DOHH2 (cell line): ENCODE measurements around the gene GZMM.
A peak's percentile ranks its signal among the peaks of the same experiment; 100 is the strongest.

ENCODE experiments used
- H3F3A ChIP-seq: fragments of 200-600 bp; sonication (generic), shearing (Covaris generic); 2 replicates; pipeline ENCODE4 v1.6.0; 2016; ENCODE audit warnings: antibody characterized with exemption, mild to moderate bottlenecking; ENCODE audit not compliant: control insufficient read depth, insufficient read depth
- H3K27ac ChIP-seq: fragments of 200-600 bp; sonication (generic); 2 replicates; pipeline ENCODE4 v1.5.1; 2014; ENCODE audit warnings: low read depth, mild to moderate bottlenecking, low read length, moderate library complexity
- H3K27me3 ChIP-seq: fragments of 200-600 bp; sonication (generic); 2 replicates; pipeline ENCODE4 v1.6.1; 2014; ENCODE audit warnings: mild to moderate bottlenecking, low read length, mixed read lengths; ENCODE audit not compliant: control insufficient read depth
- H3K36me3 ChIP-seq: fragments of 200-600 bp; sonication (generic); 2 replicates; pipeline ENCODE4 v1.6.1; 2014; ENCODE audit warnings: mild to moderate bottlenecking, low read length, moderate library complexity, mixed read lengths; ENCODE audit not compliant: control insufficient read depth
- H3K4me1 ChIP-seq: fragments of 200-600 bp; sonication (generic); 2 replicates; pipeline ENCODE4 v1.6.1; 2014; ENCODE audit warnings: mild to moderate bottlenecking, low read length, mixed read lengths; ENCODE audit not compliant: control insufficient read depth
- H3K4me2 ChIP-seq: fragments of 200-600 bp; sonication (generic); 2 replicates; pipeline ENCODE4 v1.6.0; 2014; ENCODE audit warnings: mild to moderate bottlenecking, low read length, moderate library complexity
- H3K4me3 ChIP-seq: fragments of 200-600 bp; sonication (generic); 2 replicates; pipeline ENCODE4 v1.5.1; 2014; ENCODE audit warnings: mild to moderate bottlenecking, low read length, mixed read lengths
- H3K79me2 ChIP-seq: fragments of 200-600 bp; sonication (generic); 2 replicates; pipeline ENCODE4 v1.6.1; 2014; ENCODE audit warnings: mild to moderate bottlenecking, low read length, mixed read lengths; ENCODE audit not compliant: control insufficient read depth
- H3K9me2 ChIP-seq: fragments of 200-600 bp; sonication (generic); replicated peaks from 2 replicates; pipeline ENCODE4 v1.6.1; 2014; ENCODE audit warnings: mild to moderate bottlenecking, low read length, mixed read lengths; ENCODE audit not compliant: control insufficient read depth
- H3K9me3 ChIP-seq: fragments of 200-600 bp; sonication (generic); 2 replicates; pipeline ENCODE4 v1.6.1; 2014; ENCODE audit warnings: antibody characterized with exemption, low read length, mixed read lengths; ENCODE audit not compliant: control insufficient read depth, insufficient read depth
- H4K20me1 ChIP-seq: fragments of 200-600 bp; sonication (generic); 2 replicates; pipeline ENCODE4 v1.6.0; 2014; ENCODE audit warnings: low read depth, mild to moderate bottlenecking, antibody characterized with exemption, low read length, moderate library complexity; ENCODE audit not compliant: control insufficient read depth, insufficient read depth
- EZH2phosphoT487 ChIP-seq: fragments of 200-600 bp; sonication (generic); IDR thresholded peaks from 2 replicates; pipeline ENCODE4 v1.6.1; 2017; ENCODE audit warnings: borderline replicate concordance, mild to moderate bottlenecking, antibody characterized with exemption, low read length, moderate library complexity, mixed read lengths
- TF ChIP-seq, protein P1 (sequence below): fragments of 200-600 bp; sonication (generic); IDR thresholded peaks from one replicate; pipeline ENCODE4 v1.5.1; 2014; ENCODE audit warnings: antibody characterized with exemption, mild to moderate bottlenecking, low read depth, low read length; ENCODE audit not compliant: poor library complexity, severe bottlenecking

Gene GZMM

DNA sequence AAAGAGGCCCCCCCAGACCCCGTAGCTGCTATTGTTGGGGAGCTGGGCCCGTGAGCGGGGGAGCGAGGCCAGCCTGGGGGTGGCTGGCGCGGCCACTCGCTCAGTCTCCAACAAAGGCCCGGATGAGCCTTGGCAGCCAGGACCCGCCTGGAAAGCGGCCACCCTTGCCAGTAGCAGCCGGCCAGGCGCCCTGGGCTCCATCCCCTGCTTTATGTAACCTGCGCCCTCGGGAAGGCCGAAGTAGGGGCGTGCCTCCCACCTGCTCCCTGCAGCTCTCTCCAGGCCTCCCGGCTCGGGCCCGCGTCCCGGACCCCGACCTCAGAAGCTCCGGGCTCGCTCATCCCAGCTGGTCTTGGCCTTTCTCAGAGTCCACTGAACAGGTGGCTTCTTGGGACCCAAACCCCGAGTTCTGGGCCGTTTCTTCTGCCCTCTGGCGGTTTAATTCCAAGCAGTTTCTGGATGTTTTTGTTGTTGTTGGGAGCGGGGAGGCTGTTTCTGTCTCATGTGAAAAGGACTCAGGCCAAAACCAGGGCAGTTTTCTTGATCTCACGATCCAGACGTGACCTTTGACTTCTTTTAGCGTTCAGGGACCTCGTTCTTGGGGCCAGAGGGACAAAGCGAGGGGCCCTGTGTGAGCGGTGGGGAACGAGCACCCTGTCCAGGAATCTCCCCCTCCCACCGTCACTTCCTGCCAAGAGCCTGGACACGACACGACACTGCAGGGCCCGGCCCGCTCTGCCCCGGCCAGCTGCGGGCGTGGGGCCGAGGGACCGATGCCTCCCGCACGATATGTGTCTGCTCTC is 11.1 kb upstream of the GZMM start:
- H3K9me2 ChIP-seq: no peaks in the 10 kb centered on the region
- no peak for TF ChIP-seq EZH2phosphoT487
- TF ChIP-seq, protein P1, sequence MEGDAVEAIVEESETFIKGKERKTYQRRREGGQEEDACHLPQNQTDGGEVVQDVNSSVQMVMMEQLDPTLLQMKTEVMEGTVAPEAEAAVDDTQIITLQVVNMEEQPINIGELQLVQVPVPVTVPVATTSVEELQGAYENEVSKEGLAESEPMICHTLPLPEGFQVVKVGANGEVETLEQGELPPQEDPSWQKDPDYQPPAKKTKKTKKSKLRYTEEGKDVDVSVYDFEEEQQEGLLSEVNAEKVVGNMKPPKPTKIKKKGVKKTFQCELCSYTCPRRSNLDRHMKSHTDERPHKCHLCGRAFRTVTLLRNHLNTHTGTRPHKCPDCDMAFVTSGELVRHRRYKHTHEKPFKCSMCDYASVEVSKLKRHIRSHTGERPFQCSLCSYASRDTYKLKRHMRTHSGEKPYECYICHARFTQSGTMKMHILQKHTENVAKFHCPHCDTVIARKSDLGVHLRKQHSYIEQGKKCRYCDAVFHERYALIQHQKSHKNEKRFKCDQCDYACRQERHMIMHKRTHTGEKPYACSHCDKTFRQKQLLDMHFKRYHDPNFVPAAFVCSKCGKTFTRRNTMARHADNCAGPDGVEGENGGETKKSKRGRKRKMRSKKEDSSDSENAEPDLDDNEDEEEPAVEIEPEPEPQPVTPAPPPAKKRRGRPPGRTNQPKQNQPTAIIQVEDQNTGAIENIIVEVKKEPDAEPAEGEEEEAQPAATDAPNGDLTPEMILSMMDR: peak; percentile 74
- peaks cover 17% of the 10 kb centered on the region for H3K4me1 ChIP-seq
- H3K27ac ChIP-seq: peak overlapping the region; percentile 34; the same call in 1 of the 2 replicates
- peak overlapping the region; percentile 85 for H3K4me2 ChIP-seq
- H3K9me3 ChIP-seq: no peaks in the 10 kb centered on the region
- H3K36me3 ChIP-seq: peaks cover 21% of the 10 kb centered on the region; the same call in 1 of the 2 replicates
- no peaks in the 10 kb centered on the region for H3K27me3 ChIP-seq
- H3F3A ChIP-seq: no peaks in the 10 kb centered on the region
- H3K4me3 ChIP-seq: peak overlapping the region; percentile 76
- H3K79me2 ChIP-seq: peaks cover 38% of the 10 kb centered on the region
- H4K20me1 ChIP-seq: peaks cover 8% of the 10 kb centered on the region

- H3K4me1 ChIP-seq: peaks cover 17% of the 10 kb centered on the region
- peaks cover 26% of the 10 kb centered on the region for H3K36me3 ChIP-seq
- H3K27me3 ChIP-seq: no peaks in the 10 kb centered on the region
- peaks cover 8% of the 10 kb centered on the region for H4K20me1 ChIP-seq
- H3K79me2 ChIP-seq: peaks cover 38% of the 10 kb centered on the region
- no peaks in the 10 kb centered on the region for H3K9me2 ChIP-seq
- peak overlapping the region; percentile 76 for H3K4me3 ChIP-seq
- no peak overlapping the region for H3K27ac ChIP-seq
- TF ChIP-seq, protein P1: no peak
- no peak for TF ChIP-seq EZH2phosphoT487
- H3K9me3 ChIP-seq: no peaks in the 10 kb centered on the region
- H3F3A ChIP-seq: no peaks in the 10 kb centered on the region
- peak overlapping the region; percentile 85 for H3K4me2 ChIP-seq
These were observed 10.3 kb upstream of the GZMM start for GRCh38 chr19:533364-534058.

DNA sequence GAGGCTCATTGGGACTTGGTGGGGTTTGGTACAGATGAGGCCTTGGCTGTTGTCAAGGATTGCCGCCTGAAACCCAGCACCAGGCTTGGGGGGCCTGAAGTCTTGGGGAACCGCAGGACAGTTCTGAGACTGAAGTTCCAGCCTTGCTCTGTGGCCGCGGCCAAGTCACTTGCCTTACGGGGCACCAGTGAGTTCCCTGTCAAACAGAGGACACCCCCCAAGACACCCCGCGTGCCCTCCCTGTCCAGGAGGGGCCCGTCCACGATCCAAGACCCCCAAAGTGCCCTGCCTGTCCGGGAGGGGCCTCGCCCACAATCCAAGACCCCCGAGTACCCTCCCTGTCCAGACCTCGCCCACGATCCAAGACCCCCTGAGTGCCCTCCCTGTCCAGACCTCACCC is 9.8 kb upstream of the GZMM start:
- H3K27ac ChIP-seq: no peak overlapping the region

More for the DNA sequence above, 9.8 kb upstream of the GZMM start:
- peaks cover 17% of the 10 kb centered on the region for H3K4me1 ChIP-seq
- no peak overlapping the region for H3K4me3 ChIP-seq
- H3F3A ChIP-seq: no peaks in the 10 kb centered on the region
- peaks cover 8% of the 10 kb centered on the region for H4K20me1 ChIP-seq
- no peak for TF ChIP-seq EZH2phosphoT487
- TF ChIP-seq, protein P1: peak; percentile 12
- H3K36me3 ChIP-seq: peaks cover 27% of the 10 kb centered on the region
- H3K4me2 ChIP-seq: peak overlapping the region; percentile 85; the same call in 1 of the 2 replicates
- H3K9me3 ChIP-seq: no peaks in the 10 kb centered on the region
- no peaks in the 10 kb centered on the region for H3K27me3 ChIP-seq
- peaks cover 38% of the 10 kb centered on the region for H3K79me2 ChIP-seq
- H3K9me2 ChIP-seq: no peaks in the 10 kb centered on the region
